DOHH2 (cell line): Measurements from ENCODE around the gene MRFAP1.

ENCODE experiments used
- H3F3A ChIP-seq: fragments of 200-600 bp; sonication (generic), shearing (Covaris generic); 2 replicates; pipeline ENCODE4 v1.6.0; 2016; ENCODE audit warnings: antibody characterized with exemption, mild to moderate bottlenecking; ENCODE audit not compliant: control insufficient read depth, insufficient read depth
- H3K27ac ChIP-seq: fragments of 200-600 bp; sonication (generic); 2 replicates; pipeline ENCODE4 v1.5.1; 2014; ENCODE audit warnings: low read depth, mild to moderate bottlenecking, low read length, moderate library complexity
- H3K27me3 ChIP-seq: fragments of 200-600 bp; sonication (generic); 2 replicates; pipeline ENCODE4 v1.6.1; 2014; ENCODE audit warnings: mild to moderate bottlenecking, low read length, mixed read lengths; ENCODE audit not compliant: control insufficient read depth
- H3K36me3 ChIP-seq: fragments of 200-600 bp; sonication (generic); 2 replicates; pipeline ENCODE4 v1.6.1; 2014; ENCODE audit warnings: mild to moderate bottlenecking, low read length, moderate library complexity, mixed read lengths; ENCODE audit not compliant: control insufficient read depth
- H3K4me1 ChIP-seq: fragments of 200-600 bp; sonication (generic); 2 replicates; pipeline ENCODE4 v1.6.1; 2014; ENCODE audit warnings: mild to moderate bottlenecking, low read length, mixed read lengths; ENCODE audit not compliant: control insufficient read depth
- H3K4me2 ChIP-seq: fragments of 200-600 bp; sonication (generic); 2 replicates; pipeline ENCODE4 v1.6.0; 2014; ENCODE audit warnings: mild to moderate bottlenecking, low read length, moderate library complexity
- H3K4me3 ChIP-seq: fragments of 200-600 bp; sonication (generic); 2 replicates; pipeline ENCODE4 v1.5.1; 2014; ENCODE audit warnings: mild to moderate bottlenecking, low read length, mixed read lengths
- H3K79me2 ChIP-seq: fragments of 200-600 bp; sonication (generic); 2 replicates; pipeline ENCODE4 v1.6.1; 2014; ENCODE audit warnings: mild to moderate bottlenecking, low read length, mixed read lengths; ENCODE audit not compliant: control insufficient read depth
- H3K9me2 ChIP-seq: fragments of 200-600 bp; sonication (generic); replicated peaks from 2 replicates; pipeline ENCODE4 v1.6.1; 2014; ENCODE audit warnings: mild to moderate bottlenecking, low read length, mixed read lengths; ENCODE audit not compliant: control insufficient read depth
- H3K9me3 ChIP-seq: fragments of 200-600 bp; sonication (generic); 2 replicates; pipeline ENCODE4 v1.6.1; 2014; ENCODE audit warnings: antibody characterized with exemption, low read length, mixed read lengths; ENCODE audit not compliant: control insufficient read depth, insufficient read depth
- H4K20me1 ChIP-seq: fragments of 200-600 bp; sonication (generic); 2 replicates; pipeline ENCODE4 v1.6.0; 2014; ENCODE audit warnings: low read depth, mild to moderate bottlenecking, antibody characterized with exemption, low read length, moderate library complexity; ENCODE audit not compliant: control insufficient read depth, insufficient read depth
- EZH2phosphoT487 ChIP-seq: fragments of 200-600 bp; sonication (generic); IDR thresholded peaks from 2 replicates; pipeline ENCODE4 v1.6.1; 2017; ENCODE audit warnings: borderline replicate concordance, mild to moderate bottlenecking, antibody characterized with exemption, low read length, moderate library complexity, mixed read lengths
- TF ChIP-seq, protein P1 (sequence below): fragments of 200-600 bp; sonication (generic); IDR thresholded peaks from one replicate; pipeline ENCODE4 v1.5.1; 2014; ENCODE audit warnings: antibody characterized with exemption, mild to moderate bottlenecking, low read depth, low read length; ENCODE audit not compliant: poor library complexity, severe bottlenecking

The MRFAP1 gene

DNA sequence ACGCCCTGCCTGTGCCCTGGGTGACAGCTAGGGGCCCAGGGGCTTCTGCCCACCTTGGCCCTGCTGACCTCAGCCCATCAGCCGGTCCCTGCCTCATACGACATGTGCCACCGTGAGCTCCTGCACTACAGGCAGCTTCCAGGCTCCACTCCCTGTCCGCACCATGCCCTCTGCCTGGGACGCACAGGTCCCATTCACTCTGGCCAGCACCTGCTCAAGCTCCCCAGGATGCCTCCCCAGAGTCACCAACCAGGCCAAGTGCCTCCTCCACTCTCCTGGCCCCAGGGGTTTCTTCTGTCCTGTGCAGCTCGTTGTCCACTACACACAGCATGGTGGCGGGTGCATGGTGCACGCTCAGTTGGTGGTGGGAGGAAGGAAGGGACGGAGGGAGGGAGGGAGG is 20.2 kb upstream of the MRFAP1 start:
- TF ChIP-seq, protein P1, sequence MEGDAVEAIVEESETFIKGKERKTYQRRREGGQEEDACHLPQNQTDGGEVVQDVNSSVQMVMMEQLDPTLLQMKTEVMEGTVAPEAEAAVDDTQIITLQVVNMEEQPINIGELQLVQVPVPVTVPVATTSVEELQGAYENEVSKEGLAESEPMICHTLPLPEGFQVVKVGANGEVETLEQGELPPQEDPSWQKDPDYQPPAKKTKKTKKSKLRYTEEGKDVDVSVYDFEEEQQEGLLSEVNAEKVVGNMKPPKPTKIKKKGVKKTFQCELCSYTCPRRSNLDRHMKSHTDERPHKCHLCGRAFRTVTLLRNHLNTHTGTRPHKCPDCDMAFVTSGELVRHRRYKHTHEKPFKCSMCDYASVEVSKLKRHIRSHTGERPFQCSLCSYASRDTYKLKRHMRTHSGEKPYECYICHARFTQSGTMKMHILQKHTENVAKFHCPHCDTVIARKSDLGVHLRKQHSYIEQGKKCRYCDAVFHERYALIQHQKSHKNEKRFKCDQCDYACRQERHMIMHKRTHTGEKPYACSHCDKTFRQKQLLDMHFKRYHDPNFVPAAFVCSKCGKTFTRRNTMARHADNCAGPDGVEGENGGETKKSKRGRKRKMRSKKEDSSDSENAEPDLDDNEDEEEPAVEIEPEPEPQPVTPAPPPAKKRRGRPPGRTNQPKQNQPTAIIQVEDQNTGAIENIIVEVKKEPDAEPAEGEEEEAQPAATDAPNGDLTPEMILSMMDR: no peak
- TF ChIP-seq EZH2phosphoT487: no peak
- Histone ChIP-seq H3K27me3 (no peaks in the 10 kb centered on the region), H3K4me2 (no peak overlapping the region), H3K27ac (no peak overlapping the region), H3K4me3 (no peak overlapping the region), H3K79me2 (no peaks in the 10 kb centered on the region), H4K20me1 (no peaks in the 10 kb centered on the region), H3K4me1 (no peaks in the 10 kb centered on the region), H3K36me3 (peaks cover 5% of the 10 kb centered on the region; the same call in 1 of the 2 replicates), H3K9me2 (no peaks in the 10 kb centered on the region), H3K9me3 (no peaks in the 10 kb centered on the region), H3F3A (no peaks in the 10 kb centered on the region)

- Histone ChIP-seq H4K20me1 (no peaks in the 10 kb centered on the region), H3K79me2 (no peaks in the 10 kb centered on the region), H3K4me2 (no peak overlapping the region), H3K4me3 (no peak overlapping the region), H3K27ac (no peak overlapping the region), H3K9me3 (no peaks in the 10 kb centered on the region), H3K9me2 (no peaks in the 10 kb centered on the region), H3K27me3 (no peaks in the 10 kb centered on the region), H3F3A (no peaks in the 10 kb centered on the region), H3K36me3 (peaks cover 5% of the 10 kb centered on the region; the same call in 1 of the 2 replicates), H3K4me1 (no peaks in the 10 kb centered on the region)
- TF ChIP-seq, protein P1: no peak
- no peak for TF ChIP-seq EZH2phosphoT487
Measured at GRCh38 chr4:6620891-6621555, 19.5 kb upstream of the MRFAP1 start.

DNA sequence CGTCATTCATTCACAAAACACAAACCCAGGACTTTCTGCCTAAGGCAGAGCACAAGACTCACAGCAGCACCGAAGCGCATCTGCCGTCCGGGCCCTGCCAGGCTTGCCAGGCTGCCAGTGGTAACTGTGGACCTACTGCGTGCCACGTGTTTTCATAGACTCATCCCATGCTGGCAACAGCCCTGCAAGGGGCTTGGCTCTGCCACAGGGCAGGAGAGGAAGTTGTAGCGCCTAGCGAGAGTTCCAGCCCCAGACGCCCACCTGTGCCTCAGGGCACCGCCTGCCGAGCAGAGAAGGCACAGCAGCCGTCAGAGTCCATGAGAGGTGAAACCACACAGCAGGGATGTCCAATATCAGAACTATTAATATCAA is 18.9 kb upstream of the MRFAP1 start:
- no peaks in the 10 kb centered on the region for H3K9me2 ChIP-seq
- H3K4me2 ChIP-seq: no peak overlapping the region
- TF ChIP-seq EZH2phosphoT487: no peak
- TF ChIP-seq, protein P1: no peak
- H3K27me3 ChIP-seq: no peaks in the 10 kb centered on the region
- no peaks in the 10 kb centered on the region for H3K4me1 ChIP-seq
- H3K9me3 ChIP-seq: no peaks in the 10 kb centered on the region
- H3K79me2 ChIP-seq: no peaks in the 10 kb centered on the region
- H3K4me3 ChIP-seq: no peak overlapping the region
- H3F3A ChIP-seq: no peaks in the 10 kb centered on the region
- H3K27ac ChIP-seq: no peak overlapping the region
- peaks cover under 1% of the 10 kb centered on the region; the same call in 1 of the 2 replicates for H3K36me3 ChIP-seq
- no peaks in the 10 kb centered on the region for H4K20me1 ChIP-seq
